Stimulated activated naive CD8-positive, alpha-beta T cell treated with anti-CD3 and anti-CD28 coated beads, Interleukin-15, Interleukin-2, amounts not matched to agents 100 U/mL and 50 U/mL, for 24 hours (primary cell): ENCODE measurements around the gene TTLL8.

Experiments used
- ATAC-seq: fragments of 150-1000 bp; cut with Tn5 transposase; one replicate; pipeline ENCODE4 v1.10.0; 2021
- DNase-seq: peaks from one replicate; pipeline ENCODE4 v3.0.0; 2021

TTLL8 gene

GRCh38 chr22:50061141-50061823 is 3.2 kb upstream of the TTLL8 start:
- ATAC-seq (no peak), DNase-seq (no peak)

GRCh38 chr22:50060441-50061140 is 2.5 kb upstream of the TTLL8 start:
- DNase-seq (no peak), ATAC-seq (no peak)

GRCh38 chr22:50059881-50060262 is 1.8 kb upstream of the TTLL8 start:
- DNase-seq (no peak), ATAC-seq (no peak)

GRCh38 chr22:50058906-50059880 is 1.1 kb upstream of the TTLL8 start:
- DNase-seq (no peak), ATAC-seq (no peak)

GRCh38 chr22:50057278-50058060 is 629 bp downstream of the TTLL8 start:
- DNase-seq (no peak), ATAC-seq (no peak)

- DNase-seq = no peak
- ATAC-seq = no peak
Observed at GRCh38 chr22:50056214-50056972, 1.7 kb downstream of the TTLL8 start.

- ATAC-seq = no peak
- DNase-seq = no peak
Observed at GRCh38 chr22:50053861-50054260, 4.2 kb downstream of the TTLL8 start.

GRCh38 chr22:50051930-50052329 is 6.2 kb downstream of the TTLL8 start:
- ATAC-seq (no peak), DNase-seq (no peak)

- DNase-seq = no peak
- ATAC-seq = no peak
Observed at GRCh38 chr22:50049299-50050195, 8.6 kb downstream of the TTLL8 start.

GRCh38 chr22:50048836-50049235 is 9.3 kb downstream of the TTLL8 start:
- ATAC-seq (no peak), DNase-seq (no peak)

GRCh38 chr22:50048061-50048765 is 9.9 kb downstream of the TTLL8 start:
- DNase-seq = no peak
- ATAC-seq = no peak

GRCh38 chr22:50047346-50047745 is 10.8 kb downstream of the TTLL8 start:
- no peak for ATAC-seq

GRCh38 chr22:50046481-50047245 is 11.4 kb downstream of the TTLL8 start:
- no peak for DNase-seq
- no peak for ATAC-seq

More at GRCh38 chr22:50047346-50047745, 10.8 kb downstream of the TTLL8 start:
- DNase-seq = no peak

GRCh38 chr22:50046019-50046415 is 12.1 kb downstream of the TTLL8 start:
- DNase-seq = no peak
- no peak for ATAC-seq

GRCh38 chr22:50045211-50046018 is 12.7 kb downstream of the TTLL8 start:
- ATAC-seq (no peak), DNase-seq (no peak)

GRCh38 chr22:50044485-50045118 is 13.5 kb downstream of the TTLL8 start:
- ATAC-seq (no peak), DNase-seq (no peak)

- ATAC-seq (no peak), DNase-seq (no peak)
Observed at GRCh38 chr22:50041361-50042065, 16.6 kb downstream of the TTLL8 start.
